ENCODE measurements around the gene PCDHGC4. TPM values are rescaled to one million over a fixed set of nuclear protein-coding genes. Genes with fewer than 3 reads are reported as not detected.

PCDHGC4 gene
- total and polyA plus RNA-seq, 12 donors: 0.03 to 6.1 (median 1.4) TPM

GRCh38 chr5:141533897-141534296 is 49.1 kb downstream of the PCDHGC4 start:
- intact Hi-C loops (cut with DNase I): no loop called here
- Histone ChIP-seq H3K9me3 (replicated peaks in 1 of 3) (no peaks in the 10 kb centered on the region), H3K27me3 (no peaks in the 10 kb centered on the region), H3K36me3 (replicated peaks in 1 of 2) (peaks cover 0 to 11% of the 10 kb centered on the region in 2 donors), H3K4me3 (no peak overlapping the region), H3K27ac (no peak overlapping the region), H3K4me1 (replicated peaks in 1 of 2) (peaks cover 11 to 14% of the 10 kb centered on the region in 2 donors)
- 92 to 100% (median 98%) methylated on average over 1 of the region's 1 CpG for WGBS, 4 donors
- no peak for TF ChIP-seq CTCF (IDR thresholded peaks at IDR 0.05)
- no peak for TF ChIP-seq POLR2A (IDR thresholded peaks at IDR 0.05)
- DNase-seq: no peak

GRCh38 chr5:141534492-141535213 is 49.8 kb downstream of the PCDHGC4 start:
- Histone ChIP-seq H3K27ac (no peak overlapping the region), H3K36me3 (replicated peaks in 1 of 2) (peaks cover 0 to 9% of the 10 kb centered on the region in 2 donors), H3K27me3 (no peaks in the 10 kb centered on the region), H3K4me1 (replicated peaks in 1 of 2) (peaks cover 4 to 6% of the 10 kb centered on the region in 2 donors), H3K9me3 (replicated peaks in 1 of 3) (no peaks in the 10 kb centered on the region), H3K4me3 (no peak overlapping the region)
- TF ChIP-seq POLR2A (IDR thresholded peaks at IDR 0.05): no peak
- no peak for TF ChIP-seq CTCF (IDR thresholded peaks at IDR 0.05)
- intact Hi-C loops (cut with DNase I): no loop called here
- DNase-seq: no peak
- WGBS, 4 donors: 89 to 95% (median 91%) methylated on average over 4 of the region's 4 CpGs

Other genes starting within 250 kb of the PCDHGC4 start
- 1 to 10 TPM in 7 of 9 donors, under 1 TPM in 2; 0.95 to 3.2 (median 1.4) TPM for gene PCDHB15, start 239.6 kb upstream of the PCDHGC4 start, total RNA-seq
- 1 to 10 TPM; 1.2 to 2.2 (median 1.4) TPM for gene PCDHB15, start 239.6 kb upstream of the PCDHGC4 start, polyA plus RNA-seq
- gene SLC25A2, start 181.0 kb upstream of the PCDHGC4 start, total RNA-seq: 1 to 10 TPM in 1 of 9 donors, under 1 TPM in 4, not detected in 4; 0.43 to 1.5 (median 0.53) TPM
- gene SLC25A2, start 181.0 kb upstream of the PCDHGC4 start, polyA plus RNA-seq: under 1 TPM in 2 of 3 donors, not detected in 1; 0.07 to 0.72 TPM
- gene TAF7, start 164.2 kb upstream of the PCDHGC4 start, total RNA-seq: 100 to 1,000 TPM in 1 of 9 donors, 10 to 100 TPM in 8; 38.0 to 111 (median 70.9) TPM
- 100 to 1,000 TPM in 1 of 3 donors, 10 to 100 TPM in 2; 23.9 to 132 (median 29.7) TPM for gene TAF7, start 164.2 kb upstream of the PCDHGC4 start, polyA plus RNA-seq
- gene PCDHGA1, start 154.5 kb upstream of the PCDHGC4 start, total RNA-seq: under 1 TPM; 0.09 to 0.96 (median 0.28) TPM
- under 1 TPM; 0.13 to 0.60 (median 0.32) TPM for gene PCDHGA1, start 154.5 kb upstream of the PCDHGC4 start, polyA plus RNA-seq
- gene PCDHGA2, start 146.3 kb upstream of the PCDHGC4 start, total RNA-seq: 1 to 10 TPM in 8 of 9 donors, under 1 TPM in 1; 0.91 to 6.1 (median 2.6) TPM
- gene PCDHGA2, start 146.3 kb upstream of the PCDHGC4 start, polyA plus RNA-seq: 1 to 10 TPM in 1 of 3 donors, under 1 TPM in 2; 0.27 to 2.1 (median 0.56) TPM
- 1 to 10 TPM; 1.0 to 6.2 (median 3.0) TPM for gene PCDHGA3, start 141.2 kb upstream of the PCDHGC4 start, total RNA-seq
- 1 to 10 TPM in 1 of 3 donors, under 1 TPM in 2; 0.27 to 1.5 (median 0.80) TPM for gene PCDHGA3, start 141.2 kb upstream of the PCDHGC4 start, polyA plus RNA-seq
- 10 to 100 TPM in 2 of 9 donors, 1 to 10 TPM in 7; 1.6 to 16.1 (median 3.1) TPM for gene PCDHGB1, start 134.9 kb upstream of the PCDHGC4 start, total RNA-seq
- 1 to 10 TPM in 1 of 3 donors, under 1 TPM in 2; 0.20 to 2.2 (median 0.88) TPM for gene PCDHGB1, start 134.9 kb upstream of the PCDHGC4 start, polyA plus RNA-seq
- 1 to 10 TPM in 8 of 9 donors, under 1 TPM in 1; 0.97 to 9.5 (median 4.3) TPM for gene PCDHGA4, start 130.0 kb upstream of the PCDHGC4 start, total RNA-seq
- 1 to 10 TPM in 1 of 3 donors, under 1 TPM in 2; 0.20 to 2.4 (median 0.64) TPM for gene PCDHGA4, start 130.0 kb upstream of the PCDHGC4 start, polyA plus RNA-seq
- 1 to 10 TPM; 1.6 to 6.3 (median 3.4) TPM for gene PCDHGB2, start 125.0 kb upstream of the PCDHGC4 start, total RNA-seq
- 1 to 10 TPM in 1 of 3 donors, under 1 TPM in 2; 0.10 to 1.8 (median 0.88) TPM for gene PCDHGB2, start 125.0 kb upstream of the PCDHGC4 start, polyA plus RNA-seq
- 1 to 10 TPM in 8 of 9 donors, under 1 TPM in 1; 0.42 to 5.9 (median 2.0) TPM for gene PCDHGA5, start 120.9 kb upstream of the PCDHGC4 start, total RNA-seq
- gene PCDHGA5, start 120.9 kb upstream of the PCDHGC4 start, polyA plus RNA-seq: under 1 TPM; 0.24 to 0.80 (median 0.79) TPM
- 1 to 10 TPM; 1.4 to 7.1 (median 3.1) TPM for gene PCDHGB3, start 114.8 kb upstream of the PCDHGC4 start, total RNA-seq
- gene PCDHGB3, start 114.8 kb upstream of the PCDHGC4 start, polyA plus RNA-seq: 1 to 10 TPM in 1 of 3 donors, under 1 TPM in 2; 0.03 to 1.0 (median 0.70) TPM
- 1 to 10 TPM; 1.8 to 6.6 (median 2.9) TPM for gene PCDHGA6, start 111.1 kb upstream of the PCDHGC4 start, total RNA-seq
- 1 to 10 TPM in 2 of 3 donors, under 1 TPM in 1; 0.57 to 2.1 (median 1.4) TPM for gene PCDHGA6, start 111.1 kb upstream of the PCDHGC4 start, polyA plus RNA-seq
- gene PCDHGA7, start 102.3 kb upstream of the PCDHGC4 start, total RNA-seq: 1 to 10 TPM in 8 of 9 donors, under 1 TPM in 1; 0.91 to 5.0 (median 1.9) TPM
- 1 to 10 TPM in 1 of 3 donors, under 1 TPM in 2; 0.37 to 1.4 (median 0.59) TPM for gene PCDHGA7, start 102.3 kb upstream of the PCDHGC4 start, polyA plus RNA-seq
- 1 to 10 TPM; 3.3 to 9.1 (median 4.8) TPM for gene PCDHGB4, start 97.3 kb upstream of the PCDHGC4 start, total RNA-seq
- gene PCDHGB4, start 97.3 kb upstream of the PCDHGC4 start, polyA plus RNA-seq: 1 to 10 TPM in 1 of 3 donors, under 1 TPM in 2; 0.27 to 2.2 (median 0.72) TPM
- gene PCDHGA8, start 92.4 kb upstream of the PCDHGC4 start, total RNA-seq: 1 to 10 TPM in 4 of 9 donors, under 1 TPM in 5; 0.06 to 4.0 (median 0.94) TPM
- under 1 TPM; 0.15 to 0.48 (median 0.17) TPM for gene PCDHGA8, start 92.4 kb upstream of the PCDHGC4 start, polyA plus RNA-seq
- gene PCDHGB5, start 87.1 kb upstream of the PCDHGC4 start, total RNA-seq: 10 to 100 TPM in 5 of 9 donors, 1 to 10 TPM in 4; 5.2 to 15.3 (median 11.7) TPM
- 1 to 10 TPM in 2 of 3 donors, under 1 TPM in 1; 0.40 to 4.5 (median 1.2) TPM for gene PCDHGB5, start 87.1 kb upstream of the PCDHGC4 start, polyA plus RNA-seq
- gene PCDHGA9, start 82.3 kb upstream of the PCDHGC4 start, total RNA-seq: 1 to 10 TPM; 1.5 to 8.6 (median 5.7) TPM
- 1 to 10 TPM in 2 of 3 donors, under 1 TPM in 1; 0.17 to 2.9 (median 1.3) TPM for gene PCDHGA9, start 82.3 kb upstream of the PCDHGC4 start, polyA plus RNA-seq
- gene PCDHGB6, start 77.0 kb upstream of the PCDHGC4 start, total RNA-seq: 10 to 100 TPM in 5 of 9 donors, 1 to 10 TPM in 4; 2.9 to 15.9 (median 11.5) TPM
- gene PCDHGB6, start 77.0 kb upstream of the PCDHGC4 start, polyA plus RNA-seq: 1 to 10 TPM in 2 of 3 donors, under 1 TPM in 1; 0.61 to 7.2 (median 1.5) TPM
- gene PCDHGA10, start 72.0 kb upstream of the PCDHGC4 start, total RNA-seq: 1 to 10 TPM; 4.5 to 9.7 (median 7.7) TPM
- 1 to 10 TPM in 2 of 3 donors, under 1 TPM in 1; 0.64 to 2.2 (median 1.5) TPM for gene PCDHGA10, start 72.0 kb upstream of the PCDHGC4 start, polyA plus RNA-seq
- 10 to 100 TPM in 8 of 9 donors, 1 to 10 TPM in 1; 3.9 to 28.1 (median 17.9) TPM for gene PCDHGB7, start 67.4 kb upstream of the PCDHGC4 start, total RNA-seq
- gene PCDHGB7, start 67.4 kb upstream of the PCDHGC4 start, polyA plus RNA-seq: 1 to 10 TPM in 2 of 3 donors, under 1 TPM in 1; 0.88 to 8.2 (median 2.7) TPM
- 1 to 10 TPM; 1.6 to 4.9 (median 3.2) TPM for gene PCDHGA11, start 64.0 kb upstream of the PCDHGC4 start, total RNA-seq
- 1 to 10 TPM in 2 of 3 donors, under 1 TPM in 1; 0.44 to 2.0 (median 1.4) TPM for gene PCDHGA11, start 64.0 kb upstream of the PCDHGC4 start, polyA plus RNA-seq
- gene PCDHGA12, start 54.5 kb upstream of the PCDHGC4 start, total RNA-seq: 10 to 100 TPM in 8 of 9 donors, 1 to 10 TPM in 1; 2.5 to 29.1 (median 13.9) TPM
- gene PCDHGA12, start 54.5 kb upstream of the PCDHGC4 start, polyA plus RNA-seq: 1 to 10 TPM in 2 of 3 donors, under 1 TPM in 1; 0.34 to 5.6 (median 3.8) TPM
- gene PCDHGC3, start 9.1 kb upstream of the PCDHGC4 start, total RNA-seq: 100 to 1,000 TPM in 1 of 9 donors, 10 to 100 TPM in 7, 1 to 10 TPM in 1; 8.7 to 103 (median 76.5) TPM
- 100 to 1,000 TPM in 1 of 3 donors, 10 to 100 TPM in 2; 70.4 to 112 (median 90.9) TPM for gene PCDHGC3, start 9.1 kb upstream of the PCDHGC4 start, polyA plus RNA-seq
- 1 to 10 TPM in 7 of 9 donors, under 1 TPM in 2; 0.61 to 5.2 (median 3.0) TPM for gene PCDHGC5, start 4.1 kb downstream of the PCDHGC4 start, total RNA-seq
- gene PCDHGC5, start 4.1 kb downstream of the PCDHGC4 start, polyA plus RNA-seq: 1 to 10 TPM in 1 of 3 donors, under 1 TPM in 2; 0.10 to 1.1 (median 0.33) TPM
- 10 to 100 TPM; 17.8 to 91.2 (median 54.0) TPM for gene DIAPH1, start 134.0 kb downstream of the PCDHGC4 start, total RNA-seq
- 10 to 100 TPM; 30.4 to 35.3 (median 35.0) TPM for gene DIAPH1, start 134.0 kb downstream of the PCDHGC4 start, polyA plus RNA-seq
- 100 to 1,000 TPM in 1 of 9 donors, 10 to 100 TPM in 8; 53.1 to 101 (median 79.7) TPM for gene HDAC3, start 151.8 kb downstream of the PCDHGC4 start, total RNA-seq
- 10 to 100 TPM; 68.7 to 92.3 (median 84.9) TPM for gene HDAC3, start 151.8 kb downstream of the PCDHGC4 start, polyA plus RNA-seq
- gene RELL2, start 152.0 kb downstream of the PCDHGC4 start, total RNA-seq: 10 to 100 TPM in 2 of 9 donors, 1 to 10 TPM in 7; 4.8 to 13.2 (median 6.2) TPM
- gene RELL2, start 152.0 kb downstream of the PCDHGC4 start, polyA plus RNA-seq: 10 to 100 TPM in 2 of 3 donors, 1 to 10 TPM in 1; 2.3 to 37.6 (median 17.4) TPM
- gene FCHSD1, start 166.4 kb downstream of the PCDHGC4 start, total RNA-seq: 10 to 100 TPM in 7 of 9 donors, 1 to 10 TPM in 2; 5.0 to 29.1 (median 16.4) TPM
- gene FCHSD1, start 166.4 kb downstream of the PCDHGC4 start, polyA plus RNA-seq: 10 to 100 TPM in 2 of 3 donors, 1 to 10 TPM in 1; 3.7 to 53.9 (median 23.6) TPM
- gene ARAP3, start 197.2 kb downstream of the PCDHGC4 start, total RNA-seq: 10 to 100 TPM in 5 of 9 donors, 1 to 10 TPM in 4; 3.0 to 16.1 (median 10.1) TPM
- gene ARAP3, start 197.2 kb downstream of the PCDHGC4 start, polyA plus RNA-seq: 10 to 100 TPM in 2 of 3 donors, 1 to 10 TPM in 1; 4.4 to 38.6 (median 21.7) TPM

All from adrenal gland (tissue), 12 donors.